HG03196 (cell line): ENCODE data around the gene HHIPL1.

Source experiments
- ATAC-seq: cut with Tn5 transposase; IDR thresholded peaks from one replicate; pipeline ENCODE4 v1.9.1; 2021; ENCODE audit not compliant: unreplicated experiment

The HHIPL1 gene

DNA sequence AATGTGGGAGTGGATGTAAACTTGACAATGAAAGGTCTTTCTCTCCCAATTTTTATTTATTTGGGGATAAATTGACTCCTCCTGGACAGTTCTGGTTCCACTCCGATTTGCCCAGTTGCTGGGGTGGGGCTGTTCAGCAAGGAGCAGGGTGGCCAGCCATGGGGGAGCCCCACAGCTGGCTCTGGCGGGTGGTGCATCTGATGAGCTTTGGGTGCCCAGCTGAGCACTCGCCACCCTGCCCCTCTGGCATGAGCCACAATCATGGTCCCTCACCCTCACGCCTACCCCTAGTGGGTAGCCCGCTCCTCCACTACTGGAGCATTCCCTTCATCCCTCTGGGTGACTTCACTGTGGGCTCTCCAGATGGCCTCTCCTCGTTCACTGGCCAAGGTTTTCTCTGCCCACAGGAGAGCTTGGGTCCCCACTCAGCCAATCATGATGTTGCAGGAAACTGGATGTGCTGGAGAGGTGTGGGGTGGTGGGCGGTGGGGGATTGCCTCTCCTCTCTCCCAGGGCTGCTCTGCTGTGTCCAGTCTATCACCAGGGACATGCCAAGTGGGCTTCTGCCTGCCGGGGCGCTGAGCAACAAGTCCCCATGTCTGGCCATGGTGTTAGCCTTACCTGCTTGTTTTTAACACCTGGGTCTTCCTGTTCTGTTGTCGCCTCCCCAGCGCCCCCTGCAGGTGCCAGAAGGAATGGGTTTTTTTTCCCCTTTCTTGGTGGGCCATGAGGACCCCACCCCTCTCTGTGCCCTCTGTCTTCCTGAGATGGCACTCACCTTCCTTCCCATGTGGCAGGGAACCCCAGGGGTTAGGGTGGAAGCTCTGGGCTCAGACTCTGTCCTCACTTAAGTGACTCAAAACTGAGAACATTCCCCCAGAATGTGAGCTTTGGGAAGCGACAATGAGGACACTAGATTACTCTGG, 42.6 kb downstream of the HHIPL1 start:
- ATAC-seq: no peak

DNA sequence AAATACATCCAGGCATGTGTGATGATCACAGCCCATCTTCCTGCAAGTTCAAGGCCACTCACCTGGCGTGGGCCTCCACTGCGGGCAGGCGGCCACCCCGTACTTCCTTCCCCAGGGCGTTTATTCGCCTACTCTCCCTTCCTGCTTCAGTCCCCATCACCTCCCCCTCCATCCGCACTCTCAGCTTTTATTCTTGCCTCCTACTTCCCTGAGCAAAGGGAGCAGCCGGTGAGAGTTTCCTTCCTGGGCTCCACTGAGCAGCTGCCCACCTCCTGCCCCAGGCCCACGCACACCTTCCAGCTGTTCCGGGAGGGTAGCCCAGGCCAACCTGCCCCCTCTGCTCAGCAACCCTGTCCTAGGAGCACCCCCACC, 43.3 kb downstream of the HHIPL1 start:
- ATAC-seq: no peak

DNA sequence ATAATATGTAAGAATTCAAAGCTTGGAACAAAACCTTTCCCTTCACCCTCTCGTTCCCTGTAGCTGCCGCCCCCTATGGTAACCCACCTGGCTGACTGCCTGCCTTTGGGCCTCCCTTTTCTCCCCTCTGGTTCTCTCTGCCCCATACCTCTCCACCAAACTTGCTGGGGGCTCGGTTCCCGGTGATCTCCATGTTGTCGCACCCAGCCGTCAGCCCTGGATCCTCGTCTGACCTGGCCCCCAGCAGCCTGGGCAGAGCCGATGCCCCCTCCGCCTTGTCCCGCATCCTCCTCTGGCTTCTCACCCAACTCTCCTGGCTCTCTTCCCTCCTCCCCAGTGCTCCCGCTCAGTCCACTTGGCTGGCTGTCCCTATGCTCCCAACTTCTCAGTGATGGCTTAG, 43.7 kb downstream of the HHIPL1 start:
- ATAC-seq: no peak

DNA sequence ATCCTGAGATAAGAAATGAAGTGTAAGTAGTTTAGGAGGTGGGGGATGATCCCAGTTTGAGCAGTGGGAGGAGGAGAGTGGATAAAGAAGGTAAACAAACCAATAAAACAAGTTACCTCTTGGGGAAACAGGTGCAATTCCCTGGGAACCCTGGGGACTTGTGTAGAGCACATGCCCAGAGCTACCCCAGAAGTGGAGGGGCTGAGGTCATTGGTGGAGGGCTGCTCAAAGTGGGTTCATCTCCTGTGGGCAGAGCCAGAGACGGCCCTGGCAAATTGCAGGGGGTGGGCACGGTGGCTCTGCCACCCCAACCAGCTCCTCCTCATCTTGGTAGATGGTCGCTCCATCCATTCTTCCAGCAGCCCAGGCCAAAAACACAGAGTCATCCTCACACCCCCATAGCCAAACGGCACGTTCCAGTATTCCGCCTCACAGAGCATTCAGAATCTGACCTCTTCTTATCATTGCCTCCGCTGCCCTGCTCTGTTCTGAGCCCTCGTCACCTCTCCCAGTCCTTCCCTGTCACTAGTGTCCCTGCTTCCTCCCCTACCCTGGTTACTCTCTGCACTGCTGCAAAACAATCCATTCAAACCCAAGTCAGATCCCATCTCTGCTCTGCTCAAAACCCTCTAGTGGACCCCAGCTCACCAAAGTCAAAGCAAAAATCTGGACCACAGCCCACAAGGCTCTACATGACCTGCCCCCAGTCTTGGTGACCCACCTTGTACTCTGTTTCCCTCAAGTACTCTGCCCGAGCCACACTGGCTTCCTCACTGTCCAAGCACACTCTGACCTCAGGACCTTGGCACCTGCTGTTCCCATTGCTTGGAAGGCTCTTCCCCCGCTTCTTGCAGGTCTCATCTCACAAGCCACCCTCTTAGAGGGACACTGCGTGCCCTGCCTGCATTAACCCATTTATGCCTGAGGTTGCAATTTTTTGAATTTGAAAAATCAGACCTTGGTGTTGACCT, 44.6 kb downstream of the HHIPL1 start:
- no peak for ATAC-seq

DNA sequence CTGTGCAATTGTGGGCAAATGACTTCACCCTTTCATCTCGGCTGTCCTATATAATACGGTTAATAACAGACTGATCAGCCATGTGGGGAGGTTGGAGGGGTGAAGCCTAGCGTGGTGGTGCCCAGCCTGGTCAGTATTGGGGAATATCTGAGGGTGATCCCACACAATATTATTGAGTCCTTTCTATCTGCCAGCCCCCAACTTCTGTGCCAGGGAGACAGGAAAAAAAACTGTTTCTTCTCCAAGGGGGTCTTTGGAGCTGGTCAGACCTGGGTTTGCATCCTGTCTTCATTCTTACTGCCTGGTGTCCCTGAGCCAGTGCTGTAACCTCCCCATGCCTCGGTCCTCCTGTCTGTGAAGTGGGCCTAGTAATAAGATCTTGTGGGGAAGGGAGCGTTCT, 45.7 kb downstream of the HHIPL1 start:
- ATAC-seq: no peak

DNA sequence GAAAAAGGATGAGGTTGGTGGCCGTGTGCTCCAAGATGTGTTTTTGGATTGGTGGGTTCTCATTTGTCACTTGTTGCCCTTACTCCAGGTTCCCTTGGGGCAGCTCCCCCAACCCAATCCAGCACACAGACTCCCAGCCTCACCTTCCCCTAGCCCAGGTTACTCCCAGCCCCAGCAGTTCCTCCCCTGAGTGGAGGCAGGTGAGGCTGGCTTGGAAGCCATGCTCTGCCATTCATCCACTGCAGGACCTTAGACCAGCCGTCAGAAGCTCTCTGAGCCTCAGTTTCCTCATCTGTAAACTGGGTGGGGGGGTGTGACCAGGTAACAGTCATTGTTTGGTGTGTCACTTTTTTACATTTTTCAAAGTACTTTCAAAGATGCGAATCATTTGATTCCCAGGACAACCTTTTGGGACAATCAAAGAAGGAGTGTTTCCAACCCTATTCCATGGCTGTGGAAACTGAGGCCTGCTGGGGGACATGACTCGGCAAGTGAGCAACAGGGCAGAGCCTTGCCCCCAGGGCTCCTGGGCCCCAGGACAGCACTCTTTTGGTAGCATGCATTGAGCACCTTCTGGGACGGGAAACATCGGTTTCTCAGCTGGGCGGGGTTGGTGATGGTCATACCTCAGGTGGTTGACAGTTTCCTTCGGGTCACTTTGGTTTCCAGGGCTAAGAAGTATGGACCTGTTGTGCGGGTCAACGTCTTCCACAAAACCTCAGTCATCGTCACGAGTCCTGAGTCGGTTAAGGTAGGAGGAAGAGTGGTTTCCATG, 46.4 kb downstream of the HHIPL1 start:
- ATAC-seq: no peak

DNA sequence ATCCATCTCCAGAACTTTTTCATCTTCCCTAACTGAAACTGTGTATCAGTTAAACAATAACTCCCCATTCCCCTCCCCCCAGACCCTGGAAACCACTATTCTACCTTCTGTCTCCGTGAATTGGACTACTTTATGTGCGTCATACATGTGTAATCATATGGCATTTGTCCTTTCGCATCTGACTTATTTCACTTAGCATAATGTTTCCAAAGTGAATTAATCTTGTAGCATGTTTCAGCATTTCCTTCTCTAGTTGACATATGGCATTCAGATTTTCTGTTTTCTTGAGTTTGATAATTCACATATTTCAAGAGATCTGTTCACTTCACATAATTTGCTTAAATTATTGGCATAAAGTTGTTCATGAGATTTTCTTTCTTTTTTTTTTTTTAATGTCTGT, 49.0 kb downstream of the HHIPL1 start:
- no peak for ATAC-seq

DNA sequence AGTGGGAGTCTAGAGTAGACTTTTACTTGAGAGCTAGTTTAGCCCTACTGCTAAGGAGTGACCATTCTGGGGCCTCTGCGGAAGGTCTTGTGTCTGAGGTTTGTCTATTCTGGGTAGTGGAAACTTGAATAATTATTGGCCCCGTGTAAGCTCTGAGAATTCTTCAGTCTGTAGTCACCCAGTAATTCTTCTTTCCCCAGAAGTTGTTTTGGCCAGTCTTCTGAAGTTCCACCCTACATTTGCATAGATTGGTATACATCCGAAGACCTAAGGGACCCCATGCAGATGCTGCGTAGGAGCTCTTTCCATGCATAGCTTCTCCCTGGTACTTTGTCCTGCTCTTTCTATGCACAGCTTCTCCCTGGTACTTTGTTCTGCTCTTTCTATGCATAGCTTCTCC, 52.0 kb downstream of the HHIPL1 start:
- no peak for ATAC-seq

DNA sequence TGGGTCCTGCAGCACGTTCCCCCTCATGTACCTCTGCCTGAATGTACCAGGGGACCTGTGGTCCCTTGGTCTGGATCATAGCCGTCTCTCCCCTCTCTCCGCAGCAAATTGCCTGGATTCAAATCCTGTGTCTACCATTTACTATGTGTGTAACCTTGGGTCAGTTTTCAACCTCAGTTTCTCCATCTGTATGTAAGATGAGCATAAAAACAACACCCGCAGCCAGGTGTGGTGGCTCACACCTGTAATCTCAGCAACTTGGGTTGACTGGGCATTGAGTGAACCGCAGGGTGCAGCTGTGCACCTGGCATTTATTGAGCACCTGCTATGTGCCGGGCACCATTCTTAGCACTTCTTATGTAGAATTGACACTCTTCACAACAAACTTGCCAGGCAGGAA, 53.3 kb downstream of the HHIPL1 start:
- no peak for ATAC-seq

DNA sequence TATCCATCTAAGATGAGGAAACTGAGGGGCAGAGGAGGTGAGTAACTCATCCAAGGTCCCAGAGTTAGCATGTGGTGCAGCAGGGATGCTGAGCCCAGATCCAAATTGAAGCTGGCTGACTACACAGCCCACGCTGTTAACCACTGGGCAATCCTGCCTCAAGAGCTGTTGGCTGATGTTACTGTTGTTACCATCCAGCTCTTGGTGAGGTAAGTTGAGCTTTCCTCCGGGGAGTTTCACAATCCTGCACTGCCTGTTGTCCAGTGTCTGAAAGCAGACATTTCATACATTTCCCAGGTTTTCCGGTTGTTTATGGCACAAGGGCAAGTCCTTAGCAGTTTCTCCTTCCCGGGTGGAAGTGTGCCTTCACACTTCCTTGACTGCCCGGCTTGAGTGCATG, 53.7 kb downstream of the HHIPL1 start:
- no peak for ATAC-seq

DNA sequence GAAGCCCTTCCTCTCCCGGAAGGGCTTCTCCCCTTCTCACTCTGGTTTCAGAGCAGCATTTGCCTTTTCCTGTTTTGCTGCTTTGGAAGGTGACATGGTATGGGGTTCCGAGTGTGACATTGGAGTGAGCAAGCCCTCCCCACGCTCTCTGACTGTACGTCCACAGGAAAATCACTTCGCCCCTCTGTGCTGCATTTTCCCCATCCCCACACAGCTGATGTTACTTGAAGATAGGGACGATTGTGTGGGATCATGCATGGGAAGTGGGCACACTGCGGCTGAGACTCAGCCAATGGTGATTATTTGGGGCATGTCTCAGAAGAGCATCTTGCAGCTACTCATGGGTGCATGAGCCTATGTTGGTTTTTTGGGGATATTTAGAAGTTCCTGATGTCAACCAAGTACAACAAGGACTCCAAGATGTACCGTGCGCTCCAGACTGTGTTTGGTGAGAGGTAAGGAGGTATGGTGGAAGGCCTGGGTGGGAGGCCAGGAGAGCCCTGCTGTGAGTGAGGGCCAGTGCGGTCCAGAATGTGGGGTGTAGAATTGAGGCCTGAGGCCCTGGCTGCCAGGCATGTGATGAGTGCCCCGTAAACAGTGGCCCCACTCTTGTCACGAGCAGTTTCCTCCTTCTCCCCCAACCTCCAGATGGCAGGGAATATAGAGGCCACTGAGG, 54.3 kb downstream of the HHIPL1 start:
- no peak for ATAC-seq

DNA sequence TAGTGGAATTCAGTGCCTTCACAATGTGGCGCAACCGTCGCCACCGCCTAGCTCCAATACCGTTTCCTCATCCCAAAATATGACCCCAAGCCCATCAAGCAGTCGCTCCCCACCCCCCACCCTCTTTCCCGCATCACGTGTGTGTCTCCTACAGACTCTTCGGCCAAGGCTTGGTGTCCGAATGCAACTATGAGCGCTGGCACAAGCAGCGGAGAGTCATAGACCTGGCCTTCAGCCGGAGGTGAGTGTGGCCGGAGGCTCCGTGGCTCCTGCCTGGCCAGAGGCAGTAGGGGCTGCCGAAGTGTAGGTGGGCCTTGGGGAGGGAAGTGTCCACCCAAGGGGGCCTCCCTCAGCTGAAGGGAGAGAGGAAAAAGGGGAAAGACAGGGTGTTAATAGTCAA, 54.9 kb downstream of the HHIPL1 start:
- no peak for ATAC-seq

DNA sequence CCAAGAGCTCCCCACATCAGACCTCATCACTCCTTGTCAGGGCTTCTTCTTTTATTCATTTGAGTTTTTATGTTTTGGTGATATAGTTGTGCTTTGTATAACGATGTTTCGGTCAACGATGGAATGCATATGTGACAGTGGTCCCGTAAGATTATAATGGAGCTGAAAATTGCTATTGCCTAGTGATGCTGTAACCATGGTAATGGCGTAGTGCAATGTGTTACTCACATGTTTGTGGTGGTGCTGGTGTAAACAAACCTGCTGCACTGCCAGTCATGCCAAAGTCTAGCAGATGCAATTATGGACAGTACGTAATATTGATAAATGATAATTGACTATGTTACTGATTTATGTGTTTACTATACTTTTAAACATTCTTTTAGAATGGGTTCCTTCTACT, 55.5 kb downstream of the HHIPL1 start:
- no peak for ATAC-seq

DNA sequence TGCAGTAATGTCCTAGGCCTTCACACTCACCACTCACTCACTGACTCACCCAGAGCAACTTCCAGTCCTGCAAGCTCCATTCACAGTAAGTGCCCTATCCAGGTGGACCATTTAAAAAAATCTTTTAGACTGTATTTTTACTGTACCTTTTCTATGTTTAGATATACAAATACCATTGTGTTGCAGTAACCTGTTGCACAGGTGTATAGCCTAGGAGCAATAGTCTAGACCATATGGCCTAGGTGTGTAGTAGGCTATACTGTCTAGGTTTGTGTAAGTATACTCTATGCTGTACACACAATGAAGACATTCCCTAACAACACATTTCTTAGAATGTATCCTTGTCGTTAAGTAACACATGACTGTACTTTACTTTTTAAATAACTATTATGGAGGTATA, 56.3 kb downstream of the HHIPL1 start:
- ATAC-seq: no peak

DNA sequence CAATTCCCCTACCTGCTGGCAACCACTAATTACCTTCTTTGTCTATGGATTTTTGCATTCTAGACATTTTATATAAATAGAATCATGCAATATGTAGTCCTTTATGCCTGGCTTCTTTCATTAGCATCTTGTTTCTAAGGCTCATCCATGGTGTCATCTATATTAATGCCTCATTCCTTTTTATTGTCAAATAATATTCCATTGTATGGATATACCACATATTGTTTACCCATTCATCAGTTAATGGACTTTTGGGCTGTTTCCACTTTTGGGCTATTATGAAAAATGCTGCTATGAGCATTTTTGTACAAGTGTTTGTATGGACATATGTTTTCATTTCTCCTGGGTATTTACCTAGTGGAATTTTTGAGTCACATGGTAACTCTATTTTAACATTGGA, 57.2 kb downstream of the HHIPL1 start:
- no peak for ATAC-seq

DNA sequence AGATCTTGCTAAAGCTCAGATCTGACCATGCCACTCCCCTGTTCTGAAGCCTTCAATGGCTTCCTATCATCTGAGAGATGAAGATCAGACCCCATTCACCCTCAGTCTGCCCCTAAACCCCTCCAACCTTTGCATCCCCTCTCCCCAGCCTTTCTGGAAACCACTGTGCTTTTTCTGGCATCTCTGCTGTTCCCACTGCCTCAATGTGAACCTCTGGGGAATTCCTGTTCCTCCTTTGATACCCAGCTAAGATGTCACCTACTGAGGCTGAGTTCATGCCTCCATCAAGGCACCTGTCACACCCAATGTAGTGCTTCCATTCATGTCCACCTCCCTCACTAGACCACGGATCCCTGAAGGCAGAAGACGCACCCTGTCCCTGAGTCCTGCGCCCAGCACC, 58.5 kb downstream of the HHIPL1 start:
- ATAC-seq: no peak

DNA sequence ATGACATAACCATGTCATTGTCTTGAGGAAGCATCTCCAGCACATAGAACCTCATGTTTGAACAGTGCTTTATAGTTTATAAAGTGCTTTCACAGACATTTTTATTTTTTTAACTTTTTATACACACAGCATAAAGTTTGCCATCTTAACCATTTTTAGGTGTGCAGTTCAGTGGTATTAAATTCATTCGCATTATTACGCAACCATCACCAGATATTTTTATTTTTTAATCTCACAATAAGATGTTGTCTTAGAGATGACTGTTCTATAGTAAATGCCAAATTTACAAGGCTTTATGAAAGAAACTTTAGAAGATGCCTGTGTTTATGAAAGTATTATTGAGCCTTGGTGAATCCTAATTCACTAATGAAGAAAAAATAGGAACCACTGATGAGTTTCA, 59.1 kb downstream of the HHIPL1 start:
- ATAC-seq: no peak

DNA sequence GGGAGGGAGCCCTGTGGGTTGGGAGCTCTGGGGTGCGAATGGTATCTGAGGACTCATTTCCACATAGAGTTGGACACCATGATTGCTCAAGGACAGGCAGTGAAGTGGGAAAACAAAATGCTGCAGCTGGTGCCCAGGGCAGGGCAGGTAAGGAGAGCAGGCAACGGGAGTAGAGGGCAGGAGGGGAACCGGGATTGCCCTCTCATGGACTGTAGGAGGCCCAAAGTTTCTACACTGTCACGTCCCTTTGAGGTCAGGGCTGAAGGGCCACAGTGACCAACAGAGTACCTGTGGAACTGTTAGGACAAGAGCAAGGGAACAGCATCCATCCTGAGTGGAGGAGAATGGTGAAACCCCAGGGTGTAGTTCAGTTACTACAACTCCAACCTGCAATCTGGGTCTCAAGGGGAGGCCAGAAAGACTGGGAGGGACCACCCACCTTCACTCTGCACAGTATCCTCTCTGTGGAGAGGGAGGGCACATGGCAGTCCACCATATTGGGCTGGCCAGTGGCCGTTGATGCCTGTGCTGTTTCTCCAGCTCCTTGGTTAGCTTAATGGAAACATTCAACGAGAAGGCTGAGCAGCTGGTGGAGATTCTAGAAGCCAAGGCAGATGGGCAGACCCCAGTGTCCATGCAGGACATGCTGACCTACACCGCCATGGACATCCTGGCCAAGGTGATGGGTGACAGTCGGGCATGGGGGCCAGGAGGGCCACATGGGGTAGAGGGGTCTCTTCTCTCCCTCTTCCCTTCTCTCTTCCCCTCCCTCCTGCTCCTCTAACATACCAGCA, 61.4 kb downstream of the HHIPL1 start:
- ATAC-seq: no peak

DNA sequence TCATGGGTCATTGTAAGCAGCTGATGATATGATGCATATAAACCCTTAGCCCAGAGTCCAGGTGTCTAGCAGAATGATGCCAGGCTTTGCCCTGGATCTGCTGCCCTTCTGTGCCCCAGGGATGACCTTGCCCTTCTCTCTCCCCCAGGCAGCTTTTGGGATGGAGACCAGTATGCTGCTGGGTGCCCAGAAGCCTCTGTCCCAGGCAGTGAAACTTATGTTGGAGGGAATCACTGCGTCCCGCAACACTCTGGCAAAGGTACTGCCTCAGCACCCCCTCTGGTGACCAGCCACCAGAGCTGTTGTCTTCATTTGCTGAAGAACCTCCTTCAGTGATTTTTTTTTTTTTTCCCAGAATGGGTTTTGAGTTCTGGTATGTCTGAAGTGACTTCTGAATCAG, 62.5 kb downstream of the HHIPL1 start:
- no peak for ATAC-seq

DNA sequence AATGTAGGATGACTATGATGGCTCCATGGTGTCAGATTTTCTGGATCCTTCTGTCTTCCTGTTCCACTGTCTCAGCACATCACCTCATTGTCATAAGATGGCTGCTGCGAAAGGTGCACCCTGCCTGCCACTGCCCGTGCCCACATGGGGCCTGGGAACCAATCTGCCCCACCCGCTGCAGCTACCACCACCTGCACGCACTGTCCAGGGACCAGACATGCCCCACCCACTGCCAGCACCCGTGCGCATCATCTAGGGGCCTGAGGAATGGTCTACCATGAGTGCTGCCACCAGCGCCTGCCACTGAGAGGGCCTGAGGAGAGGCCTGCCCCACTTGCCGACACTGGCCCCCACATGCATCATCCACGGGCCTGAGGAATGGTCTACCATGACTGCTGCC, 63.0 kb downstream of the HHIPL1 start:
- no peak for ATAC-seq
